Measurements from ENCODE around the gene MYLK. TPM values are rescaled to one million over a fixed set of nuclear protein-coding genes. Genes with fewer than 3 reads are reported as not detected.
"Not testable (repeated sequence)": the region's sequence is repeated elsewhere in the genome, so short reads cannot be mapped to it uniquely, and the experiment has no call there.

Gene MYLK
- polyA plus RNA-seq, 4 donors = 129 to 170 (median 136) TPM

DNA sequence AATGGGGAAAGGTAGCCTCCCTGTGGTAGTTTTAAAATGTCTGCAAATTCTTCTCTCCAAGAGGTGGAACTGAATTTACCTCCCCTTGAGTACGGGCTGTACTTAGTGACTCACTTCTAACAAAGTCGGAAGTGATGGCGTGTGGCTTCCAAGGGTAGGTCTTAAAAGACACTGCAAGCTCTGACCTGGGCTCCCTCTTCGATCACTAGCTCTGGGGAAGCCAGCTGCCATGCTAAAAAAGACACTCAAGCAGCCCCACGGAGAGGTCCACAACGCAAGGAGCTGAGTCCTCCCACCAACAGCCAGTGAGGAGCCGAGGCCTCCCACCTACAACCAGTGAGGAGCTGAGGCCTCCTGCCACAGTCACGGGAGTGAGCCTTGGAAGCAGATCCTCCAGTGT lies 177.3 kb downstream of the MYLK start:
- DNase-seq (ENCODE audit: low read depth in 4 of 4, low spot score in 3 of 4) = no peak

DNA sequence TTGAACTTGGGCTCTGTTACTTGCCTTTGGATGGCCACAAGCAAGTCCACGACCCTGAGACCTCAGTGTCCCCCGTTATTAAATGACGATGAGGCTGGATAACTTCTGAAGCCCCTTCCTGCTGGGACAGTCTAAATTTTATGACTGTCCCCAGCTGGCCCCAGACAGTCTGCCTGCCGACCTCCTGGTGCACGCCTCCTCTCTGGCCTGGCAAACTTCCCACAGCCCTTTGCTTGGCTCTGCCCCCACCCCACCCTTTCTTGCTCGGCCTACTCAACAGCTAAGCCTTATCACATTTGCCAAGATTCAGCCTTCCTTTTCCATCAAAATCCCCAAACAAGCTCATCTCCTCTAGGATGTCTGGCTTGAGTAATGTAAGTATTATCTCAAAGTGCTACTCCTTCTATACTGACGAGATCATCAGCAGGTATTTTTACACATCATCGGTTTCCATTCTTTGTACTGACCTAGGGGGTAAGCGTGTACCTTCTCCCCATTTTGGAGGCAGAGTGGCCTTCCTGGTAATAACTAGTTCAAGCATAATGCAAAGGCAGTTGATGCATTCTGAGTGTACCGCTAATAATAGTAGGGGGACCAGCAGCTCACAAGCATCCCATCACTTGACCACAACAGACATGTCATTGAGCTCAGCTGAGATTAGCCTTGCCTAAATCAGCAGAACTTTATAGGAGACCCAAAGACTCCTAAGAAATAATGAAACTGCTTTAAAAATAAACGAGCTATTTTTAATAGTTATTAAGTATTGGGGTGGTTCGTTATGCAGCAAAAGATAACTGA lies 178.4 kb downstream of the MYLK start:
- no peak for DNase-seq (ENCODE audit: low read depth in 4 of 4, low spot score in 3 of 4)

DNA sequence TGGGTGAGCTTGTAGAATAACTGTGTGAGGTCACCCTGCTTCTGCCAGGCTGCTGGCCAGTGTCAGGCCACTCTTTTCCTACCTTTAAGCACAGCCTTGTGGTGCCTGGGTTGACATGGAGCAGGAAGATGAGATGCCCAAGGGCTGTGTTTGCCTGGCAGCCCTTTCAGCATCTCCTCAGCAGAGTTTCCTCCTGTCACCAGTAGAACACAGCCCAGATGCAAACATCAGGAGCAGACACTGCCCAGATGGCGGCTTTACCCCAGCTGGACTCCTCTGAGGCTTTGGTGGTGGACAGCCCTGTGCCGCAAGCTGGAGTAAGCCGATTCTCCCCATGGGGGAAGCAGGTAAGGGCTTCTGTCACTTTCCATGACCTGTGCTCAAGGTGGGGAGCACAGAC lies 180.5 kb downstream of the MYLK start:
- DNase-seq (ENCODE audit: low read depth in 4 of 4, low spot score in 3 of 4) = not testable (repeated sequence)

DNA sequence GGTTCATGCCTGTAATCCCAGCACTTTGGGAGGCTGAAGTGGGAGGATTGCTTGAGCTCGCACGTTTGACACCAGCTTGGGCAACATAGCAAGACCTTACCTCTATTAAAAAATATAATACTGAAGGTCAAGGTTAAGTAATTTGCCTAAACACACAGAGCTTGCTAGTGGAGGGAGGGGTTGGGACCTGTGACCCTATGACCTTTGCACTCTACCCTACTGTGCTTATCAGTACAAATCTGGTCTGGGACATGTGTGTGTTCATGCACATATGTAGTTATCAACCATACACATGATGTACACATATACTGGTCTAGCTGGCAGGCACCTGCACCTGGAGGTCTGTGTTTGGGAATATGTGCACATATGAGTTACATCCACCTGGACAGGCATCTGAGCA lies 181.4 kb downstream of the MYLK start:
- DNase-seq (ENCODE audit: low read depth in 4 of 4, low spot score in 3 of 4) = no peak

DNA sequence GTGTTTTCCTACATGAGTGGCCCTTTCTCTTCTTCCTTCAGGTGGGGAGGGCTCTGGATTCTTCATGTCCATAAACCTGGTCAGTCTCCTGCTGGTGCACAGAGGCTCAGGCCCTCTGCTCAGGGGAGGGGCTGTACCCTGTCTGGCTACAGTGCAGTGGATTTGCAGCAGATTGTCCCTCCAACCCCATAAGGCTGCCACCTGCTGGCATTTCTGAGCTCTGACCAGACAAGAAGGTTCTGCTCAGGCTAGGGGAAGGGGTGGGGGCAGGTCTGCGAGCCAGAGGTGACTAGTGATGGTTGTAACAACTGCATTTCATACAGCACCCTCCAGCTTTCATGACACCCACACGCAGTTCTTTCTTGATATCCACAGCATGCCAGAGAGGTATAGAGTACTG lies 182.1 kb downstream of the MYLK start:
- not testable (repeated sequence) for DNase-seq (ENCODE audit: low read depth in 4 of 4, low spot score in 3 of 4)

DNA sequence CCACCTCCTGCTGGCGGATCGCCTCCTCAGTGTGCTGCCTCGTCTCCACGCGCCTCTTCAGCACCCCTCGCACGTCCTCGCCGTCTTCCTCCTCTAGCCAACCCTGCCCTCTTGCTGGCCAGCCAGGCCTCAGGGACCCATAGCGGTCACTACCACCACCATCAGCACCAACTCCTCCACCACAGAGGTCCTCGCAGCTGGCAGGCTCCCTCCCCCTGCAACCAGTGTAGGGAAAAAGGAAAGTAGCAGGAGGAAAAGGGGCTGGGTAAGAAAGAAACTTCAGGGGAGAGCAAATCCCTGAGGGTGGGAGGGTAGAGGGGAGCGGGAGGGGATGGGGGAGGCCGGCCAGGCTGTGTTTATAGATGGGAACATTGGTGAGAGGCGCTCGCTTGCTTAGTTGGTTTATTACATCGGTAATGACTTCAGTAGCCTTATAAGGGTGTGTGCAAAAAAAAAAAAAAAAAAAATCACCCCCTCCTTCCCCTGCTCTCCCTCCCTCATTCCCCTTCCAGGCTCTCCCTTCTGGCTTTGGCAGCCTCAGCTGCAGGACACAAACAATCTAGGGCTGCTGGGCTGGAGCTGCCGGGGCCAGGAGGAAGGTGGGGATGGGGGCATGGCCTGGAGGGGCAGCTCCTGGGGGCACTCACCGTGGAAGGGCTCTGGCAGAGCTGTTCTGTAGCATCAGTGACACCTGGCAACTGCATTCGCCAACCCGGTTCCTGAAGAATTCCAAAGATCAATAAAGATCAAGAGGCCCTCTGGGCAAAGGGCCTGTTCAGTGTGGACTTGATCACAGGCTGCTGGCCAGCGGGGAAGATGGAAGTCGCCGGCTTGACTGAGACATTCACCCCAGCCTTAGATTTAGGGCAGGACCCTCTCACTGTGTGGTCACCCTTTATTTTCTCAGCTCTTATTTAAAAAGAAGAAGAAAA lies 183.1 kb downstream of the MYLK start:
- DNase-seq (ENCODE audit: low read depth in 4 of 4, low spot score in 3 of 4) = no peak

DNA sequence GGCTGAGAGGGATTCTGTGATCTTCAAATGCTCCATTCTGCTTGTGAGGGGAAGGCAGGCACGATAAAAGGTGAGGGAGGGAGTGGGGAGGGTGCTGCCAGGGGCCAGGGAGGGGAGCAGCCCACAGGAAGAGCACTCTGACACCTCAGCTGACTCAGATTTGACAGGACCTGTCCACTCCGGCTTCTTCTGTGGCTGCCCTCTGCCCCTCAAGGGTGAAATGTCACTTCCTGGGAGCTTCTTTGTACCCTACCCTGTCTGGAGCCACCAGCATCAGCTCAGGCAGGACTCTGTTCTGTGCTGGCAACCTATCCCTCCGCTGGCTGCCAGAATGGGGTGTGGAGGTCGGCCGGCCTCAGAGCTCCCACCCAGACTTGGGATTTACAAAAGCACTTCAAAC lies 185.3 kb downstream of the MYLK start:
- DNase-seq (ENCODE audit: low read depth in 4 of 4, low spot score in 3 of 4) = no peak

DNA sequence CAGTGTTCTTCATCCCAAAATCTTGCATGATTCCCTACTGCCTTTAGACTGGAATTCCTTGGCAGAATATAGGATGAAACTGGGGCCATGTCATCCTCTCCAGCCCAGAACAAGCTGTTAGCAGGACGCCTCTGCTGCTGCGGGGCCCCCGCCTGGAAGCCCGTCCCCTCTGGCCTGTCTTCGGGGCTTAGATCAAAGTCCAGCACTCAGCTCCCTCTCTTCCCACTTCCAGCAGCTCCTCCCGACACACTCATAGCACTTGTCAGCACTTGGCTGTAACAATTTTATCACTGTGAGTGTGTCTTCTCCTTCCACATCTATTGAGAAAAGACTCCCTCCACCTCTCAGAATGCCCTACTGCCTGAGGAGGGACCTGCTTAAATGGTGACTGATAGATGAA lies 187.3 kb downstream of the MYLK start:
- DNase-seq (ENCODE audit: low read depth in 4 of 4, low spot score in 3 of 4) = no peak

DNA sequence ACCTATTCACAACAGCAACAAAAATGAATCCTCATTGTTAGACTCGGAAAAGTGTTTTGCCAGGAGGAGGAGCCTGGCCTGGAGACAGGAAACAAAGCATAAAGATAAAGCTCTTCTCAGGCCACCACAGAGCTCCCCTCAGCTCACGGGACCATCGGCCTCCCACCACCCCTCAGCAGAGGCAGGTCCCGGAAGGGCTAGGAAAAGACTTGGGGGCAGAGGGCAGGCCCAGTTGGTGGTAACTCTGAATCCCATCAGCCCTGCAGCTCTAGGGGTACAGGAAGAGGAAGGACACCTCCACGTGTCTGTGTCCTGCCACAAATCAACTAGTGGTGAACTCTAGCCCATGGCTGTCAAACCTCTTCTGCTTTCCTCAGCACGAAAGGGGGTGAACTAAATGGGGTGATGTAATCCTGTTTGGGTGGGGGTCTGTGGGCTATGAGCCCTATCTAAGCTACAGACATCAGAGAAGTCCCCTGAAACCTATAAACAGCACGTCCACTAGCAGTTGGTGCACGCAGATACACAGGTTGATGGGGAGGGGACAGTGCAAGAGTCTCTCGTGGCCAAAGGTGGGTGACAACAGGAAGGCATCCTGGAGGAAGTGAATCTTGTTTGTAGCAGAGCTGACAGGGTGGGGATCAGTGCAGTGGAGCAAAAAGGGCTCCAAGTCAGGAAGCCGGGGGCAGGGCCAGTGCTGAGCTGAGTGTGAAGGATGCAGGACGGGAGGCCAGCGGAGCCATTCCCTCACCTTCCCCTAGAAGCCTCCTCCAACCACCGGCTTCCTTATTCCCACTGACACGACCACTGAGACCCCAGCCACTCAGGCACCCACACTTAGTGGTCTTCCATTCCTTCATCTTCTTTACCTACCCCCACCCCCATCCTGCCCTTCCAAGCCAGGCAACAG lies 188.1 kb downstream of the MYLK start:
- no peak for DNase-seq (ENCODE audit: low read depth in 4 of 4, low spot score in 3 of 4)

DNA sequence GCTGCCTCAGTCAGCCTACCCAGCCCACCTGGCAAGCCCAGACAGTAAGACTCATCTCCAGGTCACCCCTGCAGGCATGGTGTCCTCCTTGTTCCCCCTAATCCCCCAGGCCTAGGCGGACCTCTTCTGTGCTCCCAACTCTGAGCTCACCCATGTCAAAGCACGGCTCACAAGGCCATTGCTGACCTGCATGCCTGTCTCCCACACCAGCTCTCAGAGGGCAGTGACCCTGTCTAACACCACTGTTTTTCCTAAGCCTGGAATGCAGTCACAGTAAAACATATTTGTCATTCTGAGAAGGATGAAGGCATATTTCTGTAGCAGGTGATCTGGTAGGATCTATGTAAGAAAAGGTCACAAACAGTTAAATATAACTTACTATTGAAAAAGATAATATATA lies 189.0 kb downstream of the MYLK start:
- no peak for DNase-seq (ENCODE audit: low read depth in 4 of 4, low spot score in 3 of 4)

DNA sequence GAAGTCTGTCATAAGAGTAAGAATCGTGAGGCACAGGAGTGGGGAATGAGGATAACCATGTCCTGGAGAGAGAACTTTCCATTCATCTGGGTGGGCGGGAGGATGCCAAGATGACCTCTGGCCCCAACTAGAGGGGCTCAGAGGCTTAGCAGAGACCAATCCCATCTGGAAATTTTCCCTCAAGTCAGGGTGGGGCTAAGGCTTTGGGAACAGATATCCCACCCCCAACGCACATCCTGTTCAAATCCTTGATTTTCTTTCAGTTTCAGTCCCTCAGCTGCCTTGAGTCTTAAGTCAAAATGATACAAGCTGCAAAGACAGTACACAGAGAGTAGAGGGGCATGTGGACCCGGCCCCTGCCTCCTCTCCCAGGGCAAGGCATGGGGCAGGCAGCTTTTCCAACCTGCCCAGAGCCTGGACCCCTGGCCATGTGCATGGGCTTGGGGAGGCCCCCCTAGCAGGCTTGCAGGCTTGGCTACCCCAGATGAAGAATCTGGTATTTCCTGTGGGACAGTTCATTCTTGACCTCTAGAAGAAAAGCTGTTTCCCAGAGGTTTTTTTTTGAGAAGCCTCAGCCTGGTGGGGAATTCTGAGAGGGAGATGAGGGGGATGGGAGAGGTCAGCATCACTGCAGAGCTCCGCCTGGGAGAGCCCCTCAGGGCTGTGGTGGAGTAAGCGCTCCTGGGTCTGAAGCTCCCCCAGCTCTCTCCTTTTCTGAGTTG lies 189.6 kb downstream of the MYLK start:
- no peak for DNase-seq (ENCODE audit: low read depth in 4 of 4, low spot score in 3 of 4)

DNA sequence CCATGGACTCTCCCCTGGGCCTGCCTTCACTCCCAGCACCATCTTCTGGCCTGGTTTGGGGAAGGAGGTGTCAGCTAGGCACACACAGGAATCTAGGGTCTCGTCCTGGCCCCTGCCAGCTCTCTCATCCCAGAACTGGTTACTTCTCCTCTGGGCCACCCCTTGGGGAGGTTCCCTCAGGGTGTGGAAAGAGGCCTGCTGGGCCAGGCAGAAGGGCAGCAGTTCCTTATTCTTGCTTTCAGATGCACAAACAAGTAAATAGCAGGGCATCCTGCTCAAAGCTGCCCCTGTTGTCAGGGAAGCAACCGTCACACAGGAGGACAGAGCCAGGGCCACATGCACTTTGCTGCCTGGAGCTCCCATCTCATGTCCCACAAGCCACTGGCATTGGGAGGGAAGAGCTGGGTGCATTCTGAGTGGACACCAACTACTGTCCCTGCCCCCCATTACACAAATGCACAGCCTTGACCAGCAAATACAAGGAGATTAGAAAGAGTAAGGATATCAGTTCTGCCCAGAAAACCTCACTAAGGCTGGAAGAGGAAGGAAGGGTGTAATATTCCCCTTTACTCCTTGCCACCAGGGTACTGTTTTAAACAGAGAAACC lies 190.4 kb downstream of the MYLK start:
- DNase-seq (ENCODE audit: low read depth in 4 of 4, low spot score in 3 of 4) = no peak

DNA sequence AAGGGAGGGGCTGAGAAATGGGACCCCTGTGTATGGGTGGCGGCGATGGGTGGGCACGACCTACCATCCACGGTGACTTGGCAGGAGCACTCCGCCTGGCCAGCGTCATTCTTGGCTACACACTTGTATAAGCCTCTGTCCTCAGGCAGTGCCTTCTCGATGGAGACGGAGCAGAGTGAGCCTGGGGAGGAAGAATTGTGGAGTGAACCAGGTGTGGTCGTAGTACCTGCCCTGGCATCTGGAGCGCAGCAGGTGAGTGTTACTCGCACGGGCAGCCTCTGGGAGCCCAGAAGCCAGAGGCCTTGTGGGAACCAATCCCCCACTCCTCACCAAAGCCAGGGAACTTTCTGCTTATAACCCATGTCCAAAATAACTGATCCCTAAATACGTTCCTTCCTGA lies 191.5 kb downstream of the MYLK start:
- DNase-seq (ENCODE audit: low read depth in 4 of 4, low spot score in 3 of 4) = no peak

DNA sequence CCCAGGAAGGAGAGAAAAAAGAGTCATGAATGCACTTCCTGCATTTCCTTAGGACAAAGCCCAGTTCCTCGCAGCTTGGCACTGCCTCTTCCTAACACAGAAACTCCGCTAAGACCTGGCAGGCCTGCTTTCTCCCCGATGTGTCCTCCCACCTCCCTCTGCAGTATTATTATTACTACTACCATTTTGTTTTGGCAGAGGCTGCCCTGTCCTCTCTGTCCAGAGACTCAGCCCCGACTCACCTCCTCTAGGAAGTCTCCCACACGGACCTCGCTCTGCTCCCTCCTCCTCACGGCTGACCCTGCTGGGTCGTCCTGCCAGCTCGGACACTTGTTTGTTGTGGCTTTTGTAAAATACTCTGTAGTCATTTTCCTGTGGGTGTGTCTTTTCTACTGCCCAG lies 192.1 kb downstream of the MYLK start:
- no peak for DNase-seq (ENCODE audit: low read depth in 4 of 4, low spot score in 3 of 4)

DNA sequence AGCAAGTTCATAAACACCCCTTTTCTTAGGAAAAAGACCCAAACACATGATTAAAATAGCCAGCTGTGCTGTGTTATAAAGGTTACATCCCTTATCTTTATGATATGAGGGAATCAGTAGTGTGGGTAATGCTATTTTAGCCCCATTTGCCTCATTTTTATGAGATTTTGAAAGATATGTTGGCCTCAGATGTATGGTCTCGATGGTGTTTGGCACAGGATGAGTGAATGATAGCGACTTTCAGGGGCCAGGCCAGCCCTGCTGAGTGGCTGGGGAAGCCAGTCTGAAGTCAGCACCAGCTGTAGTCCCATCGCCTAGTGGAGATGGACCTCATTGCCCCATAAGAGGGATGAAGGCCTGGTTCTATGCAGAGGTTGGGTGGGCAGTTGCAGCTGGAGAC lies 194.3 kb downstream of the MYLK start:
- DNase-seq (ENCODE audit: low read depth in 4 of 4, low spot score in 3 of 4) = no peak

DNA sequence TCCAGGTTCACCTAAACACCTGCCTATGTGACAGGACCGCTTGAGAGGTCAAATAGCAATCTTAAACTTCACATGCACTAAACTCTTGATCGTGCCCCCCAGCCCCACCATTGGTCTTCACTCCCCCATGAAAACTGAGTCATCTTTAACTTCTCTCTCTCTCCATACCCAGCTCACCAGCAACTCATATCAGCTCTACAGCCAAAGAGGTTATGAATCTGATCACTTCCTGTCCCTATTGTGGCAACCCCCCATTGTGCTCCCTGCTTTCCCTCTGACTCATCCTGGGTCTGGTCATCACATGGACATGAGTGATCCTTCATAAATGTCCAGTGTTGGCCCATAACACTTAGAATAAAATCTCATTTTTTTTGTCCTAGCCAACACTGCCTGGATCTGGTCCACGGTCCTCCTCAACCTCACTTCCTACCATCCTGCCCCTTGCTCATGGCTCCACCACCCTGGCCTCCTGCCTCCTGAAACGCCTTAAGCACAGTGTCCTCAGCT lies 195.8 kb downstream of the MYLK start:
- no peak for DNase-seq (ENCODE audit: low read depth in 4 of 4, low spot score in 3 of 4)

DNA sequence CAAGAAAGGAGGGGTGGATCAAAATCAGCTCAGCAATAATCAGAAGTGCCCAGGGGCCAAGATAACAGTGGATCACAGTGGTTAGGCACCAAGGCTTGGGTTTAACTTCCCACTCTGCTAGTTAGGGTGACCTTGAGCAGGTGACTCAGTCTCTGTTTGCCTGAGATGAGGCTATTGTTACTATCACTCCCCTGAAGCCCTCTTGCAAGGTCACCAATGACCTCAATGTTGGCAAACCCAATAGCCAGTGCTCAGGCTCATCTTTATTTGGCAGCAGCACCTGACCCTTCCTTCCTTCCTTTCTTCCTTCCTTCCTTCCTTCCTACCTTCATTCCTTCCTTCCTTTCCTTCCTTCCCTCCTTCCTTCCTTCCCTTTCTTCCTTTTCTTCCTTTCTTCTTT lies 196.8 kb downstream of the MYLK start:
- DNase-seq (ENCODE audit: low read depth in 4 of 4, low spot score in 3 of 4) = no peak

DNA sequence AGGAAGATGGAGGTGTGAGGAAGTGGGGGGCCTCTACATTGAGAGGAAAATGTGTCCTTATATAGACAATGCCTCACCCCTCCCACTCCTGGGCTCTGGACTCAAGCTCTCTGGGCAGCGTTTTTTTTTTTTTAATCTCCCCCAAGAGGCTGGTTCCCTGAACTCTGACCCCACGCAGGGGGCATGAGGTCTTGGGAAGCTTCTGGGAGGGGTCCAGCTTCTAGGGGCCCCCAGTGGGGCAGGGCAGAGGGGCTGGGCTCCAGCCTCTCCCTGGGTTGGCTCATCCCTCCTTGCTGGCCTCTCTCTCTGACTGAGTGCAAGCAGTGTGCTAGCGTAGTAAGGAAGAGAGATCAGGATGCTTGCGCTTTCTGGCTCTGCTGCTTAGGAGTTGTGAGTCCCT lies 197.9 kb downstream of the MYLK start:
- no peak for DNase-seq (ENCODE audit: low read depth in 4 of 4, low spot score in 3 of 4)

DNA sequence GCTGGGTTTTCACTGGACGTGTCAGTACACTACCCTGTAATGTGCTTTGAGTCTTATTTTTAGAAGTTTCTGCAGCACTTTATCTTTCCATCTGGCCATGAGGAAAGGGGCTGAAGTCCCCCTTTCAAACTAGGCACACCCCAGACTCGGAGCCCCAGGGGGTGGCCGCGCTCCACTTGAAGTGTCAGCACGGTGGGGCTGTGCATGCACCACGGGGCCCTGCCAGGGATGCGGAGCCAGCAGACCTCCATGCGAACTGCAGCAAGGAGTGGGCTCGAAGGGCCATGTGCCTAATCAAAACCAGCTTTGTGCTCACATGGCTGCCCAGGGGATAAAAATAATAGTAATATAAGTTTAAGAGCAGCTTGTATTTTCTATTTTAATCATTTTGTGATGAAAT lies 198.4 kb downstream of the MYLK start:
- no peak for DNase-seq (ENCODE audit: low read depth in 4 of 4, low spot score in 3 of 4)

DNA sequence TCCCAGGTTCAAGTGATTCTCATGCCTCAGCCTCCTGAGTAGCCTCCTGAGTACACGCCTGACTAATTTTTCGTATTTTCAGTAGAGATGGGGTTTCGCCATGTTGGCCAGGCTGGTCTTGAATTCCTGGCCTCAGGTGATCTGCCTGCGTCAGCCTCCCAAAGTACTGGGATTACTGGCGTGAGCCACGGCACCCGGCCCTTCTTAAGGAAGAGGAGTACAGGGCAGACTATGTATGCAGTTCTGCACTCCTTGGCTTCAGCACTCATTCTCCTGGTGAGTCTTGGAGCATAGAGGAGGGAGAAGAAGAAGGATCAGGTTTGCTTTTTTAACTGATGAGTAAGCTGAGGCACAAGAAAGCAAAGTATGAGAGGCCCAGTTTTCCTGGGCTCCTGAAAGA lies 199.5 kb downstream of the MYLK start:
- no peak for DNase-seq (ENCODE audit: low read depth in 4 of 4, low spot score in 3 of 4)

Measured in left renal pelvis (tissue), 4 donors.